PC-3 (cell line): ENCODE data around the gene ZNF768.

ENCODE experiments used
- EZH2 ChIP-seq: fragments of 300-600 bp; sonication (generic); IDR thresholded peaks from one replicate; pipeline ENCODE4 v1.6.1; 2017; ENCODE audit warnings: antibody characterized with exemption, mild to moderate bottlenecking, low read length; ENCODE audit not compliant: unreplicated experiment
- EZH2phosphoT487 ChIP-seq: fragments of 300-600 bp; sonication (generic); IDR thresholded peaks from 2 replicates; pipeline ENCODE4 v1.6.1; 2018; ENCODE audit warnings: mild to moderate bottlenecking, antibody characterized with exemption, low read length, borderline replicate concordance
- TF ChIP-seq, protein P1 (sequence below): fragments of 300-600 bp; sonication (generic); conservative IDR thresholded peaks from 2 replicates; pipeline ENCODE4 v1.5.1; 2017; ENCODE audit warnings: antibody characterized with exemption, low read depth, mild to moderate bottlenecking, low read length

DNA sequence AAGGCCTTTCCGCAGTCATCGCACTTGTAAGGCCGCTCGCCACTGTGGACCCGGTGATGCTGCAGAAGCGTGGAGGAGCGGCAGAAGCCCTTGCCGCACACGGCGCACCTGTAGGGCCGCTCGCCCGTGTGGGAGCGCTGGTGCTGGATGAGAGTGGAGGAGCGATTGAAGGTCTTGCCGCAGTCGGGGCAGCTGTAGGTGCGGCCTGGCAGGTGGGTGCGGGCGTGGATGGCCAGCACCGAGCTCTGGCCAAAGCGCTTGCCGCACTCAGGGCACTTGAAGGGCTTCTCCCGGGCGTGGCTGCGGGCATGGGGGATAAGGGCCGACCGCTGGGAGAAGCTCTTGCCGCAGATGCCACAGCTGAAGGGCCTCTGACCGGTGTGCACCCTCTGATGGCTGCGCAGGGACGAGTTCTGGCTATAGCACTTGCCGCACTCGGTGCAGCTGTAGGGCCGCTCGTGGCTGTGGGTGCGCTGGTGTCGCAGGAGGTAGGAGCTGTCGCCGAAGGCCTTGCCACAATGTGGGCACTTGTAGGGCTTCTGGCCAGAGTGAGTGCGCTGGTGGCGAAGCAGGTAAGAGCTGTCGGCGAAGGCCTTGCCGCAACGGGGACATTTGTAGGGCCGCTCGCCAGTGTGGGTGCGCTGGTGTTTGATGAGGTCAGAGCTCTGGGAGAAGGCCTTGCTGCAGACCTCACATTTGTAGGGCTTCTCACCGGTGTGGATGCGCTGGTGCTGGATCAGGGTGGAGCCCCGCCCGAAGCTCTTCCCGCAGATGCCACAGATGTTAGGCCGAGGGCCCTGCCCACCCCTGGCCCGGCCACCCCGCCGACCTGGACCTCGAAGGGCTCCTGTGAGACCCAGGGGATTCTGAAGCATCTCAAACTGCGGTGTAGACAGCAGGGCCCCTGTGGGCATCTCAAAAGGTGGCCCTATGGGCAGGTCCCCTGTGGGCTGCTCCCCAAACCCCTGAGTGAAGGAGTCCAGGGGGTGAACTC lies 1.5 kb downstream of the ZNF768 start:
- TF ChIP-seq, protein P1, sequence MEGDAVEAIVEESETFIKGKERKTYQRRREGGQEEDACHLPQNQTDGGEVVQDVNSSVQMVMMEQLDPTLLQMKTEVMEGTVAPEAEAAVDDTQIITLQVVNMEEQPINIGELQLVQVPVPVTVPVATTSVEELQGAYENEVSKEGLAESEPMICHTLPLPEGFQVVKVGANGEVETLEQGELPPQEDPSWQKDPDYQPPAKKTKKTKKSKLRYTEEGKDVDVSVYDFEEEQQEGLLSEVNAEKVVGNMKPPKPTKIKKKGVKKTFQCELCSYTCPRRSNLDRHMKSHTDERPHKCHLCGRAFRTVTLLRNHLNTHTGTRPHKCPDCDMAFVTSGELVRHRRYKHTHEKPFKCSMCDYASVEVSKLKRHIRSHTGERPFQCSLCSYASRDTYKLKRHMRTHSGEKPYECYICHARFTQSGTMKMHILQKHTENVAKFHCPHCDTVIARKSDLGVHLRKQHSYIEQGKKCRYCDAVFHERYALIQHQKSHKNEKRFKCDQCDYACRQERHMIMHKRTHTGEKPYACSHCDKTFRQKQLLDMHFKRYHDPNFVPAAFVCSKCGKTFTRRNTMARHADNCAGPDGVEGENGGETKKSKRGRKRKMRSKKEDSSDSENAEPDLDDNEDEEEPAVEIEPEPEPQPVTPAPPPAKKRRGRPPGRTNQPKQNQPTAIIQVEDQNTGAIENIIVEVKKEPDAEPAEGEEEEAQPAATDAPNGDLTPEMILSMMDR = no peak
- TF ChIP-seq EZH2 (no peak), EZH2phosphoT487 (no peak)
